Amniotic epithelial cell (primary cell): Measurements from ENCODE around the gene AP4M1.

Experiments used
- DNase-seq: peaks from one replicate; pipeline ENCODE4 v3.0.0-alpha.2; 2010; ENCODE audit warnings: low read depth

AP4M1 gene

DNA sequence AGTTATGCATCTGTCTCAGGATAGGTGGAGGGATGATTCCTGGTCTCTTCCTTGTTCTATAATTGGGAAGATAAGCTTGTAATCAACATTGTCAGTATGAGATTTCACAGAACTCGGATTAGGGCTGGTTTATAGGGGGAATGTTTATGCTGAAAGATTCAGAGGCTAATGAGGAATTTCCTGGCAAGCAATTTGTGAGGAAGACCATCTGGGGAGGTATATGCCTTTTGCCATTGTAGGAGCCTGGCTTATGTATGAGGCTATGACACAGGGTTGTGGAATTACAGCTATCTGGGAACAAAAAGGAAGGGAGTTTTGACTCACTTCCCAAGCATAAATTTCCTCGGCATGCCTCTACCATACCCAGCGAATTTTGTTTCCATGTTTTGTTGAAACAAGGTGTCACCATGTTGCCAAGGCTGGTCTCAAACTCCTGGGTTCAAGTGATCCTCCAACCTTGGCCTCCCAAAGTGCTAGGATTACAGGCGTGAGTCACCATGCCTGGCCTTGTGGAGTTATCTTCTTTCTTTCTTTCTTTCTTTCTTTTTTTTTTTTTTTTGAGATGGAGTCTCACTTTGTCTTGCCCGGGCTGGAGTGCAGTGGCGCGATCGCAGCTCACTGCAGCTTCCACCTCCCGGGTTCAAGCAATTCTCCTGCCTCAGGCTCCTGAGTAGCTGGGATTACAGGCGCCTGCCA is 14.2 kb upstream of the AP4M1 start:
- DNase-seq, result peak; percentile 100

DNA sequence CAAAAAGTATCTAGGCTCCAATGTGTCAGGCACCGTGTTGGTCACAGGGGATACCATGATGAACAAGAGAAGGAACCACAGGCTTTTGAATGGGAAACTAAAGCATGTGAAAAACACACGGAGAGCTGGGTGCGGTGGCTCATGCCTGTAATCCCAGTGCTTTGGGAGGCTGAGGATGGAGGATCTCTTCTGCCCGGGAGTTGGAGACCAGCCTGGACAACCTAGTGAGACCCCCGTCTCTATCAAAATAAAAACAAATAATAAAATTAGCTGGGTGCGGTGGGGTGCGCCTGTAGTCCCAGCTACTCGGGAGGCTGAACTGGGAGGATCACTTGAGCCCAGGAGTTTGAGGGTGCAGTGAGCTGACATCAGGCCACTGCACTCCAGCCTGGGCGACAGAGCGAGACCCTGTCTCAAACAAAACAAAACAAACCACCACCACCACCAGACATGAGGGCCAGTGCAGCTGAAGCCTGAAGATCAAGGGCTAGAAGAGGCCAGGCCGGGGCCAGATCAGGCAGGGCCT is 13.3 kb upstream of the AP4M1 start:
- DNase-seq, result no peak

DNA sequence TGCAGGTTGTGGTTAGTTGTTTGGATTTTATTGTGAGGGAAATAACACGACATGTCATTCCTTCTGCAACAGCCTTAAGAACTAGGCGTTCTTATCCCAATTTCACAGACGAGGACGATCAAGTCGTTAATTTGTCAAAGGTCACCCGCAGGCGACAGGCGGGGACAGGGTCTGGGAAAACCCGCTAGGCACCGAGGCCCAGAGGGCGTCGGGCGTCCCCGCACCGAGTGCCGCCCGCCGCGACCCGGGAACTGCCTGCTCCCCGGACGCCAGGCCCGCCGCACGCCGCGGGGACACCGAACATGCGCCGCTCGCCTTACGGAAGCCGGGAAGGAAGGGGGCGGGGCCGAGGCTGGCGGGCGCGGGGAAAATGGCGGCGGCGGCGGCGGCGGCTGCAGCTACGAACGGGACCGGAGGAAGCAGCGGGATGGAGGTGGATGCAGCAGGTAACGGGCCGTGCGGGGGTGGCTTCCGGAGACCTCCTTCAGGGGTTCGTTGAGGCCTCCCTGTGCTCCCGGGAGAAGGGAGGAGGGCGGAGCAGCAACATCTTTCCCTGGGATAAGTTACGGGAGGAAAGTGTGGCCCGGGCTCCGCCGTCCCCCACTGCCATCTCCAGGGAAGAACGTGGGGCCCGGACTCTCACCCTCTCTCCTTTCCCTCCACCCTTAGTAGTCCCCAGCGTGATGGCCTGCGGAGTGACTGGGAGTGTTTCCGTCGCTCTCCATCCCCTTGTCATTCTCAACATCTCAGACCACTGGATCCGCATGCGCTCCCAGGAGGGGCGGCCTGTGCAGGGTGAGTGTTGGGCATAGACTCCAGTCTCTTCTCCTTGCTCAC is 12.6 kb upstream of the AP4M1 start, which contains the start of gene COPS6:
TSS of gene COPS6 (plus strand) at position 349 of the 837 bp plus-strand sequence. CDS start at position 371, 22 bp downstream.
- DNase-seq, result peak; percentile 51

DNA sequence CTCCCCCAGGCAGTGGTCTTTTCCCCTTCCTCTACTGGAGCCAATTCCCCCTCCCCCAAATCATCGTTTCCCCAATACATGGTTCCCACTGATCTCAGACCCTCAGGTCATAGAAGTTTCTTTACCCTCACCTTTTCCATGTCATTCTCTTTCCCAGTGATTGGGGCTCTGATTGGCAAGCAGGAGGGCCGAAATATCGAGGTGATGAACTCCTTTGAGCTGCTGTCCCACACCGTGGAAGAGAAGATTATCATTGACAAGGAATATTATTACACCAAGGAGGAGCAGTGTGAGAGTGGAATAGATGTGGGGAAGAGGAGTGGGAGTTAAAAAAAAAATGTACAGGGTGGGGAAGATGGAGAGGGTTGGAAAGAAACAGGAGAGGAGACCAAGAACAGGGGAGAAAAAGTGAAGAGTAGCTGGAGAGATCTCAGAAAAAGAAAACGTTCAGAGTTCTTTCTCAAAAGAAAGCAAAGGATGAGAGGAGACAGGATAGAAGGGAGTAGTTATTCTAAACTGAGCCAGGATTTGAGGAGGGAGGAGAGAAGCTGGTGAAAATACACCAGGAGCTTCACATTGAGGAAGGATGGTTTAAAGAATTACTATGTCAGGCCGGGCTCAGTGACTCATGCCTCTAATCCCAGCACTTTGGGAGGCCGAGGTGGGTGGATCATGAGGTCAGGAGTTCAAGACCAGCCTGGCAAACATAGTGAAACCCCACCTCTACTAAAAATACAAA is 11.8 kb upstream of the AP4M1 start:
- DNase-seq, result peak; percentile 66

DNA sequence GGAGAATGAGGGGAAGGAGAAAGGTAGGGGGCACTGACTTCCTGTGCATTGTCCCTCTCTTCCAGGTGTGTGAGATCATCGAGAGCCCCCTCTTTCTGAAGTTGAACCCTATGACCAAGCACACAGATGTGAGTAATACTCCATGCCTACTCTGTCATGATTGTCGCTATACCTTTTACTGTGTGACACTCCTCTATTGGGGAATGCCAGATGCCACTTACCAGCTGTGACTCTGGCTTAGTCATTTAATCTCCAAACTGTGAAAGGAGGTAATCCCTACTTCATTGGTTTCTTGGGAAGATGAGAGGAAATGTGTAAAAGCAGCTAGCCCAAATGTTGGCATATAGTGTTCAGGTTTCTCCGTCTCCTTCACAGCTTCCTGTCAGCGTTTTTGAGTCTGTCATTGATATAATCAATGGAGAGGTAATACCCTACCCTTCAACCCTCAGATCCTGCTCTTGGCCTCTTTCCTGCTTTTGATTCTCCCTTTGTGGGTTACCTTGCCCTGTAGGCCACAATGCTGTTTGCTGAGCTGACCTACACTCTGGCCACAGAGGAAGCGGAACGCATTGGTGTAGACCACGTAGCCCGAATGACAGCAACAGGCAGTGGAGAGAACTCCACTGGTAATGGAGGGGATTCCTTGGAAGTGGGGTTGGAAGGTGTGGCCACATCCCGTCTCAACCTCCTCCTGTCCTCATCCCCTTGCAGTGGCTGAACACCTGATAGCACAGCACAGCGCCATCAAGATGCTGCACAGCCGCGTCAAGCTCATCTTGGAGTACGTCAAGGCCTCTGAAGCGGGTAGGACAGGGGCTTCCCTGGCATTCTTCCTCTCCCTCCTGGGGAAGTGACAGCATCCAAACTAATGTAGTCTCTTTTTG is 10.7 kb upstream of the AP4M1 start:
- no peak for DNase-seq

DNA sequence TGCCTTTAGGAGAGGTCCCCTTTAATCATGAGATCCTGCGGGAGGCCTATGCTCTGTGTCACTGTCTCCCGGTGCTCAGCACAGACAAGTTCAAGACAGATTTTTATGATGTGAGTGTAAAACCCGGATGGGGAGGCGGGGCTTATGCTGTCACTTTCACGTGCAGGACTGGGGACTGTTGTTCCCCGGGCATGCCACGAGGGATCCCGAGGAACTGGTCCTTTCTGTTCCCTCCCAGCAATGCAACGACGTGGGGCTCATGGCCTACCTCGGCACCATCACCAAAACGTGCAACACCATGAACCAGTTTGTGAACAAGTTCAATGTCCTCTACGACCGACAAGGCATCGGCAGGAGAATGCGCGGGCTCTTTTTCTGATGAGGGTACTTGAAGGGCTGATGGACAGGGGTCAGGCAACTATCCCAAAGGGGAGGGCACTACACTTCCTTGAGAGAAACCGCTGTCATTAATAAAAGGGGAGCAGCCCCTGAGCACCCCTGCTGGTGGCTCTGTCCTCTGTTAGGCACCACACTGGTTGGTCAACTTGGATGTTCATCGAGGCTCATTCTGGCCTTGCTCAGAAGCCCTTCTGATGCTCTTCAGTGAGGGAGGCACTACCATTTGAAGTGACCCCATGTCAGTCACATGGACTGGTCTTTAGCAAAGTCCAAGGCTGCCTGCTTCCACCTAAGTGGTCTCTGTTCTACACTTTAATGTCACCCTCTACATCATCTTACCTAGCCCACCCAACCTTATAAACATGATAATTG is 9.8 kb upstream of the AP4M1 start:
- no peak for DNase-seq

DNA sequence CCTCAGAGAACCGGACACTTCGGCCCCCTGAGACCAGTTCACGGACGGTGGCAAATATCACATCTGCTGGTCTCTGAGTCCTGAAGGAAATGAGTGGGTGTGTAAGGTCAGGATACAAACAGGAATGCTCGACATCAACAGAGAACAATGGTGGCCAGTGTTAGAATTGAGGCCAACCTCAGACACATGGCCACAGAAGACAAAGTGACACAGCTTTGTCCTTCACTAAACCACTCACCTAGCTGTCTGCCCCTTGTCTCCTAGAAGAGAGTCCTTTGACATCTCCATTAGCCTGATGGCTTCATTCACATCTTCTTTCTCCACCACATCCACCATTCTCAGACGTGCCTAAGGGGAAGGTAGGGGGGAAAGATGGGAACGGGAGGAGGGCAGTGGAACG is 8.4 kb upstream of the AP4M1 start:
- no peak for DNase-seq

DNA sequence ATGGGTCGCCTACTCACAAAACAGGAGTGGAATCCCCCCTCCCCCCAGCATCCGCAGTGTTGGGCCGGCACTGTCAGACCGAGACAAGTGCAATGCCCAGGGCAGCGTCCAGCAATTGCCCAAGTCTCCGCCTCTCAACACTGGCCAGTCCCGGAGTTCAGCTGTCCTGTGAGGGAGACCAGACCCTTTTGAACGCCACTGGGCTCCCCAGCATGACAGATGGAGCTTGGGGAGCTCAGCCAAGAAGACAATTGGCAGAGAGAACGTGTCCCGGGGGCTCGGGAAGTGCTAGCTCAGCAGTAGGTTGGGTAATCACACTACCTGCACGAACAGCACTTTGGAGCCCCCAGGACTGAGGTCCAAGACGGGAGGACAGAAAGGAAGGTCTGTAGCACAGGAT is 7.9 kb upstream of the AP4M1 start:
- DNase-seq, result peak; percentile 31

DNA sequence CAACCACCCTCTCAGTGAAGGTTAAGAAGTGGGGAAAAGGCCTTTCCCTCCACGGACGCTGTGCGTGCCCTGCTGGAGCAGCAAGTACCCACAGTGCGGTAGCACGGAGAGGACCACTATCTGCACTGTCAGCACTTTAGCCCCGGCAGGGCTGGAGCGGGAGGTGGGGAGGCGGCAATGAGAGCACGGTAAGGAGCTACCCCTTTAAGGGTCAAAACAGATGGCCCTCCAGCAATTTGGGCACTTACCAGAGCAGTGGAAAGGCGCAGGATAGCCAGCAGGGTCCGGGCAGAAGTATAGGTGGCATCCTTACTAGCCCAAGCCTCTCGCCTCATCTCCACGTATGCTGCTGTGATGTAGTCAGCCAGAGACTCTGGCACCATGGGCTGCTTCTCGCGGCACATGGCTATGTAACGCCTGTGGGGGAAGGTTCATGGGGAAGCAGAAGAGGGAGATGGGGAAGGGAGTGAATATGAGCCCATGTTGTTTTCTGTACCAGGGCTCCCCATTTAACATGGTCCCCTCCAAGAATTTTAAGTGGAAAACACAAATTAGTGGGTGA is 7.4 kb upstream of the AP4M1 start:
- no peak for DNase-seq

DNA sequence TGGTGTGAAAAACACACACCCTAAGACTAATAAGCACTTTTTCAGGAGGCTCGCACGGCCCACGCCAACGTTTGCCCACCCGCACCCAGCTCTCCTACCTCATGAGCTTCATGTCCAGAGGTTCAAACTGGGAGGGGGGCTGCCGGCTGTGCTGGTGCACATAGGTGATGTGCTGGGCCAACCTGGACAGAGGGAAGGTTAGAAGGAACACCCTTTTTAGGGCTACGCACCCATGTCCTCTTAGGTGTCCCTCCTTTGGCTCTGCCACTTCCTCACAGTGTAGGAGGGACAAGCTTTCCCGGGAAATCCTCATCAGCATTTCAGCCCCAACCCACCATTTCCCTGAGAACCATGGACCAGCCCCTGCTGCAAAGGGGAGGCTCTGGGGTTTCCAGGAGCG is 6.2 kb upstream of the AP4M1 start:
- DNase-seq, result no peak

DNA sequence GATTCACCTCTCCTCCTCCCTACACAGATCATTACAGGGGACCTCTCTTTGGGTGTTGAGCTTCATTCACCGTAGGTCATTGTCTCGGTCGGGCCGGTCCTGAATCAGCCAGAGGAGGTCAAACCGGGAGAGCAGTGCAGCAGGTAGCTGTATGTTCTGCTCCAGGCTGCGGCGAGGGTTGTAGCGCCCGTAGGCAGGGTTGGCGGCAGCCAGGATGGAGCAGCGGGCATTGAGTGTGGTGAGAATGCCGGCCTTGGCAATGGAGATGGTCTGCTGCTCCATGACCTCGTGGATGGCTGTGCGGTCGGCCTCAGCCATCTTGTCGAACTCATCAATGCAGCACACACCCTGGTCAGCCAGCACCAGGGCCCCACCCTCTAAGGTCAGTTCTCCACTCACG is 5.7 kb upstream of the AP4M1 start:
- DNase-seq, result no peak

DNA sequence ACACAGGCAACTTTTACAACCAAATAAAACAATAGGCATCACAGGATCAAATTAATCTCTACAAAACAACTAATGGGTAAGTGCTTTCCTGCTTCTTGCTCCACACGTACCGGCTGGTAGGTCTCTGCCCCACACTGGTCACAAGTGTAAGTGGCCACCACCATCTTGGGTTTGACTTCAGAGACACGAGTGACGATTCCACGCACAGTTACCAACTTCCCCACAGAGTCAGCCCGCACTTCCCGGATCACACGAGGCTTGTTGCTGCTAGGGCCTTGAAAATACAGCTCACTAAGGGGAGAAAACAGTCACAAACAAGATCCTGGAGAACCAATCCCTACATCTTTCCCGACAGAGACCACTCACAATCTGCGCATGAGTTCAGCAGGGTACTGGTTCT is 2.5 kb upstream of the AP4M1 start:
- DNase-seq, result no peak

DNA sequence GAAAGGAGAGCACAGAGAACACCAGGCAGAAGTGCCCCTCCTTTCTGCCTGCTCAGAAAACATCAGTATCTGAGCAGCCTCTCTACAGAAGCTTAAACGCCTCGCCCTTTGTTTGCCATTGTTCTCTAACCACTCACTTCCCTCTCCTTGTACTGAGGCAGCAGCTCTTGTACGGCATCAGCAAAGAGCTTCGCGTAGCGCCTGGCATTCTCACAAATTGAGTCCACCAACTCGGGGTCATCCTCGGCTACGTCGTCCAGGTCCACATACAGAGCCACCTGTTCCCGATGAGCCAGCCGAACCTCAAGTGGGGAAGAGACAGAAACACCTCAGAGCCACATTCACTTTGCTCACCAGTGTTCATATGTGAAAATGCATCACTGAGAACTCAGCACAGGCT is 2.0 kb upstream of the AP4M1 start:
- no peak for DNase-seq

DNA sequence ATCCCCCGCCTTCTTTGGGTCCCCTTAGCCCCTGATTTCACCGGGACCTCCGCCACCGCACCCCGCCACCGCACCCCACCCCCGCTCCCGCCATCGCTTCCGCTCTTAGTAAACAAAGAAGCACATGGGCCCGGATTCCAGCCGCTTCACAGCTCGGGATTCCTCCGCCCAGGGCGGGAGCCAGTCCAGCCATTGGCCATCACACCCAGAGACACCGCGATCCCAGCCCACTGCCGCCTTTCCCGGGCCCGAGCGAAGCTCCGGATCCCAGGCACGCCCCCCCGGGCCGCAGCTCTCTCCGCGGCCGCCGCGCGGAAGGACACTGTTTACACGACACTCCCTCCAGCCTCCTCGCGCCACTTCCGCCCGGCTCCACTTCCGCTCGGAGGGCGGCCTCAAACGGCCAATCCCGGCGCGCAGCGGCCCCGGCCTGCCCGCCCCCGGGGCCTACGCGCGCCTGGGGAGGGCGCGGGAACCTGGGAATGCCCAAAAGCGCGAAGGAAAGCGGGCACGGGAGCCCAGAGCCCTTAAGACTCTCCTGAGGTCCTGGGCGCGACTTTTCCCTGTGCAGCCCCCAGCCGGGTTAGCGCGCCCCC is 925 bp upstream of the AP4M1 start:
- DNase-seq, result peak; percentile 98

DNA sequence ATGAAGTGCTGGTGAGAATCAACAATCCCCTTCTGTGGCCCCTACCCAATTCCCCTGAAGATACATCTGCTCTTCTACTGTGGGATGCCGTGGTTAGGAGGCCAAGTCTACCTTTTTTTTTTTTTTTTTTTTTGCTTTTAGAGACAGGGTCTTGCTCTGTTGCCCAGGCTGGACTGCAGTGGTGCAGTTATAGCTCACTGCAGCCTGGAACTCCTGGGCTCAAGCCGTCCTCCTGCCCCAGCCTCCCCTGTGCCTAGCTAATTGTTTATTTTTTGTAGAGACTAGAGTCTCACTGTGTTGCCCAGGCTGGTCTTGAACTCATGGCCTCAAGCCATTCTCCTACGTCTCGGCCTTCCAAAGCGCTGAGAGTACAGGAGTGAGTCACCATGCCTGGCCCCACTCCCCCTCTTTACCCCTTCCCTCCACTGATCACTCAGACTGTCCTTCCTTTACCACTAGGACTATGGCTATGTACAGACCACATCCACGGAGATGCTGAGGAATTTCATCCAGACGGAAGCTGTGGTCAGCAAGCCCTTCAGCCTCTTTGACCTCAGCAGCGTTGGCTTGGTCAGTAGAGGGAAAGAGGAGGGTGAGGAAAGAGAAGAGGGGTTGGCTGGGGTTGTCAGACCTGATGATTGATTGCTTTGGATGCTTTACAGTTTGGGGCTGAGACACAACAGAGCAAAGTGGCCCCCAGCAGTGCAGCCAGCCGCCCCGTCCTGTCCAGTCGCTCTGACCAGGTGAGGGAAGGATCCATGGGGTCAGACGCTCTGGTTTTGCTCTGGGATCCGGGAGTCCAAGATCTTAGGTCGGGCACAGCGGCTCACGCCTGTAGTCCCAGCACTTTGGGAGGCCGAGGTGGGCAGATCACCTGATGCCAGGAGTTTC is 1.8 kb downstream of the AP4M1 start:
- DNase-seq, result peak; percentile 100

DNA sequence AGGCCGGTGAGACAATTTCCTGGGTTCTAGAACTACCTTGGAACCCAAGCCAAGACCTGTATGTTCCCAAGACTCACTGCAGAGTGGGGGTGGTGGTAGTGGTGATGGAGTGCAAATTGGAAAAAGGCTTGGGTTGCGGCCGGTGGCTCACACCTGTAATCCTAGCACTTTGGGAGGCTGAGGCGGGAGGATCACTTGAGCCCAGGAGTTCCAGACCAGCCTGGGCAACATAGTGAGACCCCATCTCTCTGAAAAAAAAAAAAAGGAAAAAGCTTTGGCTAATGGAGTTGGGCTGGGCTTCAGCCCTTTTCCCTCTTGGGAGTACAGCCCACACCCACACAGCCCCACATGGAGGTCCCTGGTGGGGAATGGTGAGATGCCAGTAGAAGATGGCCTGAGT is 4.1 kb downstream of the AP4M1 start:
- no peak for DNase-seq

DNA sequence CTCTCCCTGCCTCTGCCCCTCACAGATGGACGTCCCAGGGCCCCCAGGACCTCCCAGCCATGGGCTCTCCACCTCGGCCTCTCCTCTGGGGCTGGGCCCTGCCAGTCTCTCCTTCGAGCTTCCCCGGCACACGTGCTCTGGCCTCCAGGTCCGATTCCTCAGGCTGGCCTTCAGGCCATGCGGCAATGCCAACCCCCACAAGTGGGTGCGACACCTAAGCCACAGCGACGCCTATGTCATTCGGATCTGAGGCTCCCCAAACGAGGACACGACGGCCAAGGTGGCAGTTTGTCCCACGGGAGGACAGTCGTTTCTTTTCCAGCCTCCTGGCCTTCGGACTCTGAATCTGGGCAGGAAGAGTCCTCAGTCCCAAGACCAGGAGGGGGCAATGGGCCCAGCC is 5.2 kb downstream of the AP4M1 start:
- no peak for DNase-seq

DNA sequence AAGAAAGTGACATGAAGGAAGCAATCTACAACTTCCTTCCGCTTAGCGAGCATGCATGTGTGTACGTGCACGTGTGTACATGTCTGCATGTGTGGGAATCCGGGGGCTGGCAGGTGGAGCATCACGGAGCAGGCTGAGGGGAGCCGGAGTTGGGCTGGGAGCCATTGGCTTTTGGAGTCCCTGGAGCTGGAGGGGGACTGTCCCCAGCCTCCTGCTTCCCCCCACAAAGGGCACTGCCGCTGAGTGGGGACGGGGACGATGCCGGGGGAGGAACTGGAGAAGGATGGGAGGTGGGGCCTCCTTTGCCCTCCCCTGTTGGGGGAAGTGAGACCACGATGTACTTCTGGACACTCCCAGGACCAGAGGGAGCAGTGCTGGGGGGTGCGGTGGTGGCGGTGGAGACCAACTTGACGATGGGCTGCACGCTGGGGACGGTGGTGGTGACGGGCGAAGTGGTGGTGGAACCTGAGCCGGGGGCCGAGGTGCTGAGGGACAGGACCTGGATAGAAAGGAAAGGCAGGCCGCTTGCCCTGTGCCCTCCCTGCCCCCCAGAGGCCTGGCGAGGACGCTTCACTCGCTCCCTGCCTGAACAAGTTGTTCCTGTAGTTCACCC is 5.8 kb downstream of the AP4M1 start:
- no peak for DNase-seq

DNA sequence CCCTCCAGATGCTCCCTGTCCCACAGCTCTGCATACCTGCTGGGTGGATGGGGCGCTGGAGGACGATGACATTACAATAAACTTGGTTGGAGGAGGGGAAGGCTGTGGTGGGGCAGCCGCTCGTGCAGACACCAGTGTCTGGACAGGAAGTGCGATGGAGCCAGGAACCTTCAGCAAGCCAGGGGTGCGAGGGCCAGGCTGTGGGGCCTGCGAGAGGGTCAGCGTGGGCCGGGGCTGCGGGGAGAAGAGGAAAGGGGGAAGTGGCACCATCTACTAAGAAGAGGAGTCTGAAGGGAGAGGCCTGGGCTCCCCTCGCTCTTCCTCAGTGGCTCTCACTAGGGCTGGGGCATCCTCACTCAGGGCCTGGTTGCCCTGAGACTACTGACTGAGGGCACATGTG is 6.4 kb downstream of the AP4M1 start:
- DNase-seq, result no peak
